VCaP (cell line): ENCODE measurements around the gene PRIMA1.

Experiments used
- H3K27ac ChIP-seq: fragments of 450-650 bp; 2 replicates; pipeline ENCODE4 v1.5.1; 2017
- CTCF ChIP-seq: fragments of 450-650 bp; conservative IDR thresholded peaks from 2 replicates; pipeline ENCODE4 v1.5.1; 2017; ENCODE audit warnings: mild to moderate bottlenecking, moderate library complexity

PRIMA1 gene, protein sequence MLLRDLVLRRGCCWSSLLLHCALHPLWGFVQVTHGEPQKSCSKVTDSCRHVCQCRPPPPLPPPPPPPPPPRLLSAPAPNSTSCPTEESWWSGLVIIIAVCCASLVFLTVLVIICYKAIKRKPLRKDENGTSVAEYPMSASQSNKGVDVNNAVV

GRCh38 chr14:93788293-93788542 lies at the start of gene PRIMA1:
Gene PRIMA1 (minus strand): TSS chr14:93788485. CDS start chr14:93787718, 767 bp downstream.
- no peak for TF ChIP-seq CTCF
- H3K27ac ChIP-seq: peak within 1 kb of the TSS; percentile 70

- TF ChIP-seq CTCF: no peak
Measured at GRCh38 chr14:93834699-93835371, 46.5 kb upstream of the PRIMA1 start.

DNA sequence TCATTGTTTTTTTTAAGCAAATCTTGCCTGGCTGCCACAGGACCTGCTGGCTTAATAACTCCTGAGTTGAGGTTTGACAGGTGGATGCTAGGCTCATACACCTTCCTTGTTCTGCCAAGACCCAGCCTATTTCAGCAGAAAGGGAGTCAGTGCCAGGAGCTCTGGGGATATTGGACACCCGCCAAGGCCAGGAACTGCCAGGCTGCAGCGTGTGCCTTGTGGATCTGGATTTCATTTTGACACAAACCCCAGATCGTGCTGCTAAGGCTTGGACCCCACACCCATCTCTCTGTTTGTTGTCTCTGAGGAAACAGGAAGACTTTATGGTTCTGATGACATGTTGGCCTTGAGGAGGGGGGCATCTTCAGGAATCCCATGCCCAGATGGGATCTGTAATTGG lies 44.4 kb upstream of the PRIMA1 start:
- H3K27ac ChIP-seq: peak overlapping the region; percentile 83
- no peak for TF ChIP-seq CTCF

More at GRCh38 chr14:93834699-93835371, 46.5 kb upstream of the PRIMA1 start:
- no peak overlapping the region for H3K27ac ChIP-seq

- no peak for TF ChIP-seq CTCF
- peak overlapping the region; percentile 83 for H3K27ac ChIP-seq
Measured at GRCh38 chr14:93832081-93832480, 43.8 kb upstream of the PRIMA1 start.

GRCh38 chr14:93830753-93831461 lies 42.6 kb upstream of the PRIMA1 start:
- no peak for TF ChIP-seq CTCF
- H3K27ac ChIP-seq: peak overlapping the region; percentile 83

- no peak overlapping the region for H3K27ac ChIP-seq
- TF ChIP-seq CTCF: no peak
Measured at GRCh38 chr14:93829839-93830481, 41.7 kb upstream of the PRIMA1 start.

DNA sequence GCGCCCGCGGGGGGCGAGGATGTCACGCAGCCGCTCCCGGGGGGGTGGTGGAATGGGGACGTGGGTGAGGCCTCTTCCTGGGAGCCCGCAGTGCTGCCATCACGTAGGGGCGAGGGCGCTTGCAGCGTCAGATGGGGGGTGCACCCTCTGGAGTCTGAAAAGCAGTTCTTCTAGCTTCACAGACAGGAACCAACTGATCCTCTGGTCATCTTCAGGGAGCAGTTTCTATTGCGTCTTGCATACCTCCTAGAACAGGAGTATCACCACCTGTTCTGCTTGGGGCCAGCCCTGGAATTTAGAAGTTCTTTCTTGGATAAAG lies 36.9 kb upstream of the PRIMA1 start:
- no peak for TF ChIP-seq CTCF
- H3K27ac ChIP-seq: no peak overlapping the region
